Neural cell (in vitro differentiated cells): ENCODE data around the gene GBA2.

Experiments used
- CTCF ChIP-seq: fragments of 450-650 bp; IDR thresholded peaks from 2 replicates; pipeline ENCODE4 v1.5.1; 2014; ENCODE audit warnings: antibody characterized with exemption, mild to moderate bottlenecking, moderate library complexity; ENCODE audit not compliant: poor library complexity, severe bottlenecking
- EP300 ChIP-seq: fragments of 450-650 bp; conservative IDR thresholded peaks from 2 replicates; pipeline ENCODE4 v1.6.1; 2014; ENCODE audit warnings: antibody characterized with exemption, mild to moderate bottlenecking, moderate library complexity; ENCODE audit not compliant: poor library complexity, severe bottlenecking
- EZH2 ChIP-seq: fragments of 200-600, 300-800 bp; shearing (Covaris generic), sonication (generic); IDR thresholded peaks from 2 replicates; pipeline ENCODE4 v1.6.1; 2014; ENCODE audit warnings: antibody characterized with exemption, low read length, borderline replicate concordance, mild to moderate bottlenecking; ENCODE audit not compliant: insufficient read depth, poor library complexity, severe bottlenecking
- MXI1 ChIP-seq: fragments of 450-650 bp; conservative IDR thresholded peaks from 2 replicates; pipeline ENCODE4 v1.6.1; 2014; ENCODE audit warnings: antibody characterized with exemption, mild to moderate bottlenecking; ENCODE audit not compliant: poor library complexity, severe bottlenecking
- POLR2AphosphoS5 ChIP-seq: IDR thresholded peaks from 2 replicates; pipeline ENCODE4 v1.6.1; 2012
- RAD21 ChIP-seq: fragments of 450-650 bp; conservative IDR thresholded peaks from 2 replicates; pipeline ENCODE4 v1.6.1; 2014; ENCODE audit warnings: antibody characterized with exemption, mild to moderate bottlenecking, moderate library complexity
- REST ChIP-seq: IDR thresholded peaks from 2 replicates; pipeline ENCODE4 v1.6.1; 2012; ENCODE audit warnings: borderline replicate concordance
- SMC3 ChIP-seq: fragments of 450-650 bp; conservative IDR thresholded peaks from 2 replicates; pipeline ENCODE4 v1.6.1; 2014; ENCODE audit warnings: antibody characterized with exemption, mild to moderate bottlenecking, moderate library complexity; ENCODE audit not compliant: poor library complexity
- TAF1 ChIP-seq: IDR thresholded peaks from 2 replicates; pipeline ENCODE4 v1.6.1; 2012; ENCODE audit warnings: low read depth

- TF ChIP-seq POLR2AphosphoS5, result no peak
- no peak for TF ChIP-seq CTCF
- no peak for TF ChIP-seq EZH2
- no peak for TF ChIP-seq SMC3
- TF ChIP-seq RAD21, result no peak
- TF ChIP-seq EP300, result no peak
- TF ChIP-seq TAF1, result no peak
- no peak for TF ChIP-seq MXI1
- no peak for TF ChIP-seq REST
Observed at GRCh38 chr9:35717132-35717870, 31.7 kb downstream of the GBA2 start.
